Measurements from ENCODE around the gene TWNK.

TWNK gene

GRCh38 chr10:101012525-101013364 is 25.4 kb downstream of the TWNK start:
- DNase-seq = peak; percentile 51 to 84 (median 67)

GRCh38 chr10:101013365-101013825 is 26.1 kb downstream of the TWNK start:
- no peak for DNase-seq

- DNase-seq = peak; percentile 39 to 55 (median 47)
Observed at GRCh38 chr10:101014230-101014884, 27.0 kb downstream of the TWNK start.

GRCh38 chr10:101014966-101015581 is 27.7 kb downstream of the TWNK start:
- no peak for DNase-seq

GRCh38 chr10:101015582-101015973 is 28.2 kb downstream of the TWNK start:
- no peak for DNase-seq

GRCh38 chr10:101016814-101017213 is 29.5 kb downstream of the TWNK start:
- DNase-seq = no peak

GRCh38 chr10:101018118-101018599 is 30.8 kb downstream of the TWNK start:
- no peak for DNase-seq

- peak; percentile 41 to 66 (median 54) for DNase-seq
Observed at GRCh38 chr10:101018600-101019439, 31.5 kb downstream of the TWNK start.

- DNase-seq = no peak
Observed at GRCh38 chr10:101019440-101019703, 32.0 kb downstream of the TWNK start.

GRCh38 chr10:101020427-101021075 is 33.2 kb downstream of the TWNK start:
- DNase-seq = no peak

- DNase-seq = no peak
Observed at GRCh38 chr10:101021239-101021638, 33.9 kb downstream of the TWNK start.

GRCh38 chr10:101021692-101022251 is 34.4 kb downstream of the TWNK start:
- DNase-seq = no peak

- no peak for DNase-seq
Observed at GRCh38 chr10:101022967-101023705, 35.8 kb downstream of the TWNK start.

GRCh38 chr10:101027106-101027720 is 39.9 kb downstream of the TWNK start:
- no peak for DNase-seq

GRCh38 chr10:101028446-101029337 is 41.3 kb downstream of the TWNK start:
- DNase-seq = peak in 1 of 3 experiments; percentile 46

- DNase-seq = peak in 1 of 3 experiments; percentile 8
Observed at GRCh38 chr10:101029520-101030295, 42.4 kb downstream of the TWNK start.

GRCh38 chr10:101030496-101031127 is 43.3 kb downstream of the TWNK start:
- DNase-seq = no peak

- peak; percentile 77 to 90 (median 84) for DNase-seq
Observed at GRCh38 chr10:101031128-101031795, 43.9 kb downstream of the TWNK start, which contains the start of the genes PDZD7 and SFXN3. Gene PDZD7, minus strand, starts transcription at chr10:101031129. Its CDS starts 910 bp downstream, at chr10:101030219. Gene SFXN3, plus strand, starts transcription at chr10:101031234. Its CDS starts 3,461 bp downstream, at chr10:101034695.
